ENCODE data around the gene TMED5.

Gene TMED5

GRCh38 chr1:93129507-93130099 is 50.6 kb downstream of the TMED5 start:
- DNase-seq (ENCODE audit: insufficient read length, low spot score) (no peak), FAIRE-seq (peak; percentile 23)

- DNase-seq (ENCODE audit: insufficient read length, low spot score) = no peak
- FAIRE-seq = no peak
Observed at GRCh38 chr1:93124556-93125355, 55.5 kb downstream of the TMED5 start.

- no peak for DNase-seq (ENCODE audit: insufficient read length, low spot score)
- FAIRE-seq = no peak
Observed at GRCh38 chr1:93123201-93123783, 56.9 kb downstream of the TMED5 start.

GRCh38 chr1:93120614-93121013 is 59.6 kb downstream of the TMED5 start:
- DNase-seq (ENCODE audit: insufficient read length, low spot score) (no peak), FAIRE-seq (no peak)

- FAIRE-seq = no peak
Observed at GRCh38 chr1:93114391-93114790, 65.8 kb downstream of the TMED5 start.

GRCh38 chr1:93113127-93113526 is 67.1 kb downstream of the TMED5 start:
- FAIRE-seq (no peak), DNase-seq (ENCODE audit: insufficient read length, low spot score) (no peak)

More at GRCh38 chr1:93114391-93114790, 65.8 kb downstream of the TMED5 start:
- no peak for DNase-seq (ENCODE audit: insufficient read length, low spot score)

- DNase-seq (ENCODE audit: insufficient read length, low spot score) = no peak
Observed at GRCh38 chr1:93111561-93111960, 68.7 kb downstream of the TMED5 start.

GRCh38 chr1:93111065-93111464 is 69.1 kb downstream of the TMED5 start:
- no peak for FAIRE-seq
- DNase-seq (ENCODE audit: insufficient read length, low spot score) = no peak

More at GRCh38 chr1:93111561-93111960, 68.7 kb downstream of the TMED5 start:
- no peak for FAIRE-seq

GRCh38 chr1:93109578-93109977 is 70.6 kb downstream of the TMED5 start:
- no peak for FAIRE-seq

GRCh38 chr1:93108335-93108734 is 71.9 kb downstream of the TMED5 start:
- DNase-seq (ENCODE audit: insufficient read length, low spot score) = no peak
- no peak for FAIRE-seq

More at GRCh38 chr1:93109578-93109977, 70.6 kb downstream of the TMED5 start:
- DNase-seq (ENCODE audit: insufficient read length, low spot score) = no peak

- DNase-seq (ENCODE audit: insufficient read length, low spot score) = no peak
- FAIRE-seq = no peak
Observed at GRCh38 chr1:93107395-93107794, 72.8 kb downstream of the TMED5 start.

GRCh38 chr1:93106226-93106625 is 74.0 kb downstream of the TMED5 start:
- no peak for FAIRE-seq
- no peak for DNase-seq (ENCODE audit: insufficient read length, low spot score)

GRCh38 chr1:93102142-93102541 is 78.1 kb downstream of the TMED5 start:
- FAIRE-seq = no peak
- no peak for DNase-seq (ENCODE audit: insufficient read length, low spot score)

Measured in GM19239 (cell line).